H1 (cell line): Measurements from ENCODE around the gene CCDC192. TPM values are rescaled to one million over a fixed set of nuclear protein-coding genes. Genes with fewer than 3 reads are reported as not detected.

Experiments used
- CTCF ChIA-PET: fragments of 300-600 bp; sonication (Branson Sonifier 250); formaldehyde crosslinking; loops from one replicate; lab custom pipeline; 2021; ENCODE audit not compliant: partially characterized antibody; lab: Charles Lee
- POLR2A ChIA-PET: fragments of 300-600 bp; sonication (Branson Sonifier 250); formaldehyde crosslinking; loops from one replicate; lab custom pipeline; 2021; ENCODE audit warnings: inconsistent platforms; ENCODE audit not compliant: partially characterized antibody; lab: Charles Lee
- DNase-seq, 2 experiments: peaks; one replicate each; pipeline versions ENCODE4 v3.0.0 to v3.0.0-alpha.2; 2010 to 2022; ENCODE audit warnings: low spot score in 2 of 2, low read depth in 1 of 2, mixed read lengths in 1 of 2
- FAIRE-seq: peaks from 2 replicates; lab custom pipeline; 2011; peaks lifted over from hg19 to GRCh38; lab: Jason Lieb, UNC
- H2AFZ ChIP-seq: 2 replicates; pipeline ENCODE4 v1.8.1; 2012; ENCODE audit warnings: low read length, inconsistent platforms
- H2AK5ac ChIP-seq: 2 replicates; pipeline ENCODE4 v1.6.1; 2013; ENCODE audit warnings: low read depth, low read length
- H2BK120ac ChIP-seq: replicated peaks from 2 replicates; pipeline ENCODE3; 2013; ENCODE audit warnings: low read depth, low read length, inconsistent platforms
- H2BK12ac ChIP-seq: 2 replicates; pipeline ENCODE4 v1.6.1; 2013; ENCODE audit warnings: low read depth, low read length
- H2BK15ac ChIP-seq: 2 replicates; pipeline ENCODE4 v1.6.1; 2013; ENCODE audit warnings: low read length
- H2BK20ac ChIP-seq: 2 replicates; pipeline ENCODE4 v1.6.1; 2013; ENCODE audit warnings: low read length
- H2BK5ac ChIP-seq: 2 replicates; pipeline ENCODE4 v1.6.1; 2013; ENCODE audit warnings: low read depth, low read length
- H3K14ac ChIP-seq: 2 replicates; pipeline ENCODE4 v1.6.1; 2013; ENCODE audit warnings: inconsistent platforms; ENCODE audit not compliant: insufficient read length
- H3K18ac ChIP-seq: 2 replicates; pipeline ENCODE4 v1.6.1; 2013; ENCODE audit warnings: low read length; ENCODE audit errors: extremely low read depth
- H3K23ac ChIP-seq: 2 replicates; pipeline ENCODE4 v1.6.1; 2013; ENCODE audit warnings: inconsistent platforms; ENCODE audit not compliant: insufficient read length
- H3K23me2 ChIP-seq: 2 replicates; pipeline ENCODE4 v1.6.1; 2013; ENCODE audit warnings: low read depth, low read length
- H3K27ac ChIP-seq: 2 replicates; pipeline ENCODE4 v1.6.1; 2011; ENCODE audit warnings: low read depth, low read length, inconsistent platforms
- H3K27me3 ChIP-seq, 4 experiments: replicated peaks in 1 of 4; 1 replicate in 1 of 4; 2 replicates in 3 of 4; pipeline versions ENCODE4 v1.6.1 to v1.8.1; 2011 to 2013; ENCODE audit warnings: low read length in 3 of 4, mild to moderate bottlenecking in 3 of 4, inconsistent platforms in 2 of 4, mixed read lengths in 2 of 4, moderate library complexity in 1 of 4; ENCODE audit not compliant: control insufficient read depth in 3 of 4, insufficient read depth in 3 of 4; ENCODE audit errors: extremely low read depth in 1 of 4
- H3K36me3 ChIP-seq, 4 experiments: 2 replicates each; pipeline versions ENCODE4 v1.6.1 to v1.8.1; 2011 to 2013; ENCODE audit warnings: mild to moderate bottlenecking in 4 of 4, low read length in 3 of 4, moderate library complexity in 2 of 4, control low read depth in 1 of 4, inconsistent platforms in 1 of 4; ENCODE audit not compliant: insufficient read depth in 4 of 4, control insufficient read depth in 2 of 4
- H3K4ac ChIP-seq: replicated peaks from 2 replicates; pipeline ENCODE3; 2013; ENCODE audit warnings: low read length, low read depth, mixed read lengths, inconsistent platforms; ENCODE audit not compliant: insufficient read length
- H3K4me1 ChIP-seq, 4 experiments: replicated peaks in 1 of 4; 1 replicate in 1 of 4; 2 replicates in 3 of 4; pipeline versions ENCODE4 v1.6.1 to v1.8.1; 2011 to 2013; ENCODE audit warnings: low read length in 3 of 4, inconsistent platforms in 2 of 4, mixed read lengths in 1 of 4; ENCODE audit not compliant: insufficient read depth in 4 of 4, control insufficient read depth in 3 of 4
- H3K4me2 ChIP-seq, 2 experiments: 2 replicates each; pipeline versions ENCODE4 v1.6.1 to v1.8.1; 2011 to 2013; ENCODE audit warnings: low read depth in 2 of 2, low read length in 2 of 2, control low read depth in 1 of 2, inconsistent platforms in 1 of 2, mild to moderate bottlenecking in 1 of 2; ENCODE audit not compliant: insufficient read depth in 1 of 2
- H3K4me3 ChIP-seq, 4 experiments: fragments of 200-600, 300-600 bp in 1 of 4; sonication (generic), shearing (Covaris generic), sonication (Bioruptor Twin) in 1 of 4; 2 replicates each; pipeline versions ENCODE4 v1.5.1 to v1.8.1; 2011 to 2016; ENCODE audit warnings: low read length in 4 of 4, low read depth in 3 of 4, control low read depth in 2 of 4, inconsistent platforms in 2 of 4, mild to moderate bottlenecking in 2 of 4, mixed read lengths in 1 of 4, moderate library complexity in 1 of 4; ENCODE audit not compliant: insufficient read depth in 2 of 4; ENCODE audit errors: extremely low read depth in 1 of 4
- H3K56ac ChIP-seq: replicated peaks from 2 replicates; pipeline ENCODE3; 2013; ENCODE audit warnings: low read depth, mild to moderate bottlenecking, mixed read lengths, low read length, inconsistent platforms; ENCODE audit not compliant: insufficient read length
- H3K79me1 ChIP-seq: 2 replicates; pipeline ENCODE4 v1.6.1; 2013; ENCODE audit warnings: low read depth, low read length, control low read depth
- H3K79me2 ChIP-seq, 2 experiments: 2 replicates each; pipeline versions ENCODE4 v1.6.1 to v1.8.1; 2012 to 2013; ENCODE audit warnings: low read length in 2 of 2, mild to moderate bottlenecking in 2 of 2, inconsistent platforms in 1 of 2; ENCODE audit not compliant: insufficient read depth in 2 of 2, control insufficient read depth in 1 of 2
- H3K9ac ChIP-seq, 4 experiments: replicated peaks in 1 of 4; 1 replicate in 1 of 4; 2 replicates in 3 of 4; pipeline versions ENCODE4 v1.6.1 to v1.8.1; 2011 to 2013; ENCODE audit warnings: low read depth in 3 of 4, low read length in 3 of 4, control low read depth in 2 of 4, mild to moderate bottlenecking in 2 of 4, moderate library complexity in 2 of 4, inconsistent platforms in 1 of 4; ENCODE audit errors: extremely low read depth in 1 of 4
- H3K9me3 ChIP-seq, 2 experiments: 2 replicates each; pipeline versions ENCODE4 v1.6.1 to v1.8.1; 2012 to 2013; ENCODE audit warnings: mild to moderate bottlenecking in 2 of 2, moderate library complexity in 2 of 2, control low read depth in 1 of 2, inconsistent platforms in 1 of 2, low read depth in 1 of 2, low read length in 1 of 2, mixed read lengths in 1 of 2; ENCODE audit not compliant: insufficient read depth in 2 of 2
- H4K20me1 ChIP-seq, 2 experiments: replicated peaks in 1 of 2; 2 replicates each; pipeline versions ENCODE3 to v1.8.1; 2011 to 2013; ENCODE audit warnings: inconsistent platforms in 2 of 2, low read length in 2 of 2, mild to moderate bottlenecking in 1 of 2; ENCODE audit not compliant: insufficient read depth in 2 of 2, control insufficient read depth in 1 of 2
- H4K5ac ChIP-seq: 2 replicates; pipeline ENCODE4 v1.6.1; 2013; ENCODE audit warnings: low read length, low read depth, mixed read lengths, inconsistent platforms; ENCODE audit not compliant: insufficient read length
- H4K8ac ChIP-seq: 2 replicates; pipeline ENCODE4 v1.8.0; 2013; ENCODE audit warnings: mild to moderate bottlenecking, moderate library complexity, low read length, inconsistent platforms; ENCODE audit not compliant: insufficient read depth; ENCODE audit errors: extremely low read depth
- H4K91ac ChIP-seq: replicated peaks from 2 replicates; pipeline ENCODE3; 2013; ENCODE audit warnings: low read length, mixed read lengths, inconsistent platforms; ENCODE audit not compliant: insufficient read length
- CTCF ChIP-seq, 3 experiments: IDR thresholded peaks; 1 replicate in 2 of 3; 2 replicates in 1 of 3; pipeline versions ENCODE4 v1.5.1 to v1.6.1; 2011; ENCODE audit warnings: low read length in 3 of 3, mild to moderate bottlenecking in 3 of 3, inconsistent platforms in 2 of 3, low read depth in 1 of 3, moderate library complexity in 1 of 3; ENCODE audit not compliant: insufficient read depth in 1 of 3; ENCODE audit errors: control extremely low read depth in 1 of 3
- EP300 ChIP-seq, 2 experiments: IDR thresholded peaks; 1 replicate in 1 of 2; 2 replicates in 1 of 2; pipeline ENCODE4 v1.6.1; 2011 to 2012; ENCODE audit warnings: low read depth in 2 of 2, low read length in 2 of 2, mild to moderate bottlenecking in 2 of 2, borderline replicate concordance in 1 of 2, inconsistent platforms in 1 of 2, moderate library complexity in 1 of 2
- EZH2 ChIP-seq: fragments of 200-600 bp; sonication (generic); IDR thresholded peaks from 2 replicates; pipeline ENCODE4 v1.7.1; 2012; ENCODE audit warnings: low read depth, mild to moderate bottlenecking, moderate library complexity, low read length, inconsistent platforms; ENCODE audit not compliant: severe bottlenecking
- WGBS, 2 experiments: shearing (Covaris generic) in 1 of 2; methylation state at CpG; one replicate each; pipeline versions ENCODE4 v1.1.6 to v1.1.7; 2013 to 2015; ENCODE audit warnings: low lambda C conversion rate in 2 of 2, mixed read lengths in 2 of 2, inconsistent platforms in 1 of 2, low coverage in 1 of 2, missing lambda C conversion rate in 1 of 2; ENCODE audit not compliant: insufficient replicate concordance in 2 of 2, insufficient coverage in 1 of 2, insufficient read length in 1 of 2; ENCODE audit errors: extremely low coverage in 1 of 2, missing lambda C conversion rate in 1 of 2; 5-methylcytosine and 5-hydroxymethylcytosine counted together
- polyA plus RNA-seq, 7 experiments: library from polyadenylated mRNA; depleted of rRNA in 3 of 7; stranded (reverse) in 5 of 7; unstranded in 2 of 7; fragments of >200 nt in 5 of 7; fragments of 200-250 nt in 2 of 7; gene quantifications; 1 replicate in 5 of 7; 2 replicates in 1 of 7; 4 replicates in 1 of 7; pipeline versions ENCODE4 v1.2.1 to v1.2.3, GENCODE V29; 2011 to 2013; ENCODE audit warnings: missing spikeins in 2 of 7, mixed read lengths in 2 of 7
- total RNA-seq: library from RNA; stranded (reverse); fragmentation: NEBNext Ultra II Directional; extraction: Animal tissue kit (Norgen Biotek cat#: 25700); gene quantifications from 2 replicates; pipeline ENCODE4 v1.2.1, GENCODE V29; 2021

CCDC192 gene
- total and polyA plus RNA-seq, 2 of the 8 experiments (the other 6 are each of a cell fraction or from before 2014, with no cell fraction given) = 0.61 TPM; not detected in 1

- H4K20me1 ChIP-seq = no peaks in the 10 kb centered on the region
- H2BK20ac ChIP-seq = no peak overlapping the region
- no peak overlapping the region for H3K9ac ChIP-seq
- H3K56ac ChIP-seq = no peak overlapping the region
- H3K9me3 ChIP-seq = no peaks in the 10 kb centered on the region
- no peak overlapping the region for H3K14ac ChIP-seq
- no peaks in the 10 kb centered on the region for H3K23me2 ChIP-seq
- no peak overlapping the region for H2BK15ac ChIP-seq
- no peaks in the 10 kb centered on the region for H3K36me3 ChIP-seq
- DNase-seq = no peak
- H3K79me2 ChIP-seq = no peaks in the 10 kb centered on the region
- no peak overlapping the region for H3K4me2 ChIP-seq
- H3K4me1 ChIP-seq = peaks cover 2 to 11% (median 5%) of the 10 kb centered on the region in 4 experiments; a peak in 3 of 7 replicates
- no peak overlapping the region for H4K5ac ChIP-seq
- H3K4me3 ChIP-seq = no peak overlapping the region
- no peak overlapping the region for H3K4ac ChIP-seq
- ChIA-PET POLR2A (no interaction called here), CTCF (interaction anchor here (0.6 kb wide), 1 partner anchor 260 kb away, joined by 3 read pairs; no protein-coding TSS in a partner anchor)
- H2BK5ac ChIP-seq = no peak overlapping the region
- H3K27ac ChIP-seq = no peak overlapping the region
- H3K18ac ChIP-seq = no peak overlapping the region
- H3K23ac ChIP-seq = no peak overlapping the region
- 80% methylated on average over 1 of the region's 1 CpG; no CpG with 5 or more reads in 1 of the 2 experiments for WGBS, 2 experiments
- no peak for TF ChIP-seq CTCF (IDR thresholded peaks at IDR 0.05; ENCODE audit: control extremely low read depth in 1 of 3, insufficient read depth in 1 of 3, low read depth in 1 of 3, low read length in 3 of 3)
- TF ChIP-seq EZH2 = no peak
- TF ChIP-seq EP300 (IDR thresholded peaks at IDR 0.05; ENCODE audit: borderline replicate concordance in 1 of 2, low read depth in 2 of 2, low read length in 2 of 2) = no peak
- TF ChIP-seq, all 59 proteins: peak for 0
- Histone ChIP-seq H3K79me1 (no peaks in the 10 kb centered on the region), H2BK120ac (no peak overlapping the region), H3K27me3 (no peaks in the 10 kb centered on the region), H2AFZ (no peak overlapping the region), H2AK5ac (no peak overlapping the region), H4K8ac (no peak overlapping the region), H2BK12ac (no peak overlapping the region), H4K91ac (no peak overlapping the region)
- no peak for FAIRE-seq
These were observed 106.3 kb downstream of the CCDC192 start for GRCh38 chr5:127809533-127809932.
